GM19438 (cell line): ENCODE results near the gene FAM89B.

ENCODE experiments used
- ATAC-seq: cut with Tn5 transposase; IDR thresholded peaks from one replicate; pipeline ENCODE4 v1.9.1; 2021; ENCODE audit warnings: low read depth; ENCODE audit not compliant: unreplicated experiment

The FAM89B gene

GRCh38 chr11:65538915-65539743 lies 33.2 kb upstream of the FAM89B start:
- no peak for ATAC-seq

- ATAC-seq, result peak; percentile 28
These were observed 32.5 kb upstream of the FAM89B start for GRCh38 chr11:65539744-65540289.

- peak; percentile 63 for ATAC-seq
These were observed 31.8 kb upstream of the FAM89B start for GRCh38 chr11:65540290-65541092.

GRCh38 chr11:65541093-65541982 lies 31.0 kb upstream of the FAM89B start:
- no peak for ATAC-seq

- ATAC-seq, result no peak
These were observed 29.5 kb upstream of the FAM89B start for GRCh38 chr11:65542738-65543390.

- ATAC-seq, result no peak
These were observed 26.5 kb upstream of the FAM89B start for GRCh38 chr11:65545853-65546216.

- ATAC-seq, result peak; percentile 73
These were observed 25.9 kb upstream of the FAM89B start for GRCh38 chr11:65546217-65546958.

- ATAC-seq, result no peak
These were observed 24.8 kb upstream of the FAM89B start for GRCh38 chr11:65547446-65548125.

- ATAC-seq, result no peak
These were observed 23.9 kb upstream of the FAM89B start for GRCh38 chr11:65548395-65548794.

GRCh38 chr11:65549096-65549495 lies 23.2 kb upstream of the FAM89B start:
- ATAC-seq, result no peak

- ATAC-seq, result no peak
These were observed 20.6 kb upstream of the FAM89B start for GRCh38 chr11:65551572-65552387.

- no peak for ATAC-seq
These were observed 19.9 kb upstream of the FAM89B start for GRCh38 chr11:65552388-65552951.

GRCh38 chr11:65553301-65554001 lies 18.9 kb upstream of the FAM89B start:
- no peak for ATAC-seq

GRCh38 chr11:65554057-65554818 lies 18.1 kb upstream of the FAM89B start:
- no peak for ATAC-seq

GRCh38 chr11:65554842-65555430 lies 17.4 kb upstream of the FAM89B start:
- no peak for ATAC-seq

GRCh38 chr11:65555693-65556231 lies 16.6 kb upstream of the FAM89B start:
- no peak for ATAC-seq
